CD4-positive, alpha-beta T cell treated with Interleukin-4 for 4 hours (primary cell): ENCODE data around the gene DIP2B.
A peak's percentile ranks its signal among the peaks of the same experiment; 100 is the strongest.

Source experiments
- DNase-seq: peaks from one replicate; pipeline ENCODE4 v3.0.0-alpha.2; 2020

DIP2B gene

DNA sequence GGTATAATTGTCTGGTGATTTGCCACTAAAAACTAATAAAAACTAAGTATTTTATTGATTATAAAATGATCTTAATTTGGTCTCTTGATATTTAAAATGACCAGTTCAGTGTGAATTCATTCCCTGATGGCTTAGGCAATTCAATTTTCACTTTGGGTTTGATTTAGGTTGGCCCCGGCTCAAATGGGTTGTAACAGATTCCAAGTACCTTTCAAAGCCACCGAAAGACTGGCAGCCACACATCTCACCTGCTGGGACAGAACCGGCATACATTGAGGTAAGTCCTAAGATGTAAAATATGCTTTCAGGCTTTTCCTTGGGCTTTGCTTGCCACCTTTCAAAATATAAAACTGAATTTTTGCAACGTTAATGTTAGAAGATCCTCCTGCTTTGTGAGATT is 181.6 kb downstream of the DIP2B start:
- DNase-seq: no peak

DNA sequence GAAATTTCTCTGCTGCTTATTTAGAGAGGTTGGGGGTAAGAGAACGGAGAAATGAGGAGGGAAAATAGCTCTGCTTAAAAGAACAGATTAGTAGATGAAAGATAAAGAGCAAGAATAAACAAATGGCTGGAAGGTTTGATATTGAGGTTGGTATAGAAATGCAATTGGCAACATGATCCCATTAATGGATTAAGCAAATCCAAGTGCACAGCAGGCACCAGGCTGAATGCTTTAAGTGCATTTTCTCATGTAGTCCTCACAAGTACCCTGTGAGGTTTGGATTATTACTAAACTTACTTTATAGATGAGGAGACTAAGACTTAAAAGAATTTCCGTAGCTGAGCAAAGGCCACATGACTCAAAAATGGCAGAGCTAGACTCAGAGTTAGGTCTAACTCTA is 182.2 kb downstream of the DIP2B start:
- DNase-seq: no peak

DNA sequence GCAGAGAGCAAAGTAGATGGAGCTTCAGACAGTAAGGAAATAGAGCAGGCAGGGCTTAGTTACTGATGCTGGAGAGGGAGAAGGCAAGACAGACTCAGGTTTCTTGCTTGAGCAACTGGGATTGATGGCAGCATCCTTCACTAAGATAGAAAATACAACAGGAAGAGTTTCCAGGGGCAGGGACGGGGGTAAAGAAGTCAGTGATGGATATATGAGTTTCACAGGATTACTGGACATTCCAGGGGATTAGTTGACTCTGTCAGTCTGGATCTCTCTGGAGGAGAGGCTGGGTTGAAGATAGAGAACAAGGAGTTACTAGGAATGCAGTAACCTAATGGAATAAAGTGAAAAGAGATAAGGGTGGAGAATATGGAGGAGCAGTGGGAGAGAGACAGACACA is 184.7 kb downstream of the DIP2B start:
- no peak for DNase-seq

DNA sequence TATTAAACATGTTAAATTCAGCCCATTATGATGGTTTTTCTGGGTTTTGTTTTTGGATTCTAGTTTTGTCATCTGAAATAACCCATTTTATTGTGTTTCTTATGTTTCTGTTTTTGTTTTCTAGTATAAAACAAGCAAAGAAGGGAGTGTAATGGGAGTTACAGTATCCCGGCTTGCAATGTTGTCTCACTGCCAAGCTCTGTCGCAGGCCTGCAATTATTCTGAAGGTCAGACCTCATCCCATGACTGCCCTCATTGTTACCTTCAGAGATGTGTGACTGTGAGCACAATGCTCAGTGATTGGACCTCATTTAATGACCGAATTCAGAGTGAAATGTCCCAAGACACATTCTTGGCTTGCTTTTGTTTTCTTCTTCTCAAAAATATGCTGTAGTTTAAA is 186.1 kb downstream of the DIP2B start:
- no peak for DNase-seq

DNA sequence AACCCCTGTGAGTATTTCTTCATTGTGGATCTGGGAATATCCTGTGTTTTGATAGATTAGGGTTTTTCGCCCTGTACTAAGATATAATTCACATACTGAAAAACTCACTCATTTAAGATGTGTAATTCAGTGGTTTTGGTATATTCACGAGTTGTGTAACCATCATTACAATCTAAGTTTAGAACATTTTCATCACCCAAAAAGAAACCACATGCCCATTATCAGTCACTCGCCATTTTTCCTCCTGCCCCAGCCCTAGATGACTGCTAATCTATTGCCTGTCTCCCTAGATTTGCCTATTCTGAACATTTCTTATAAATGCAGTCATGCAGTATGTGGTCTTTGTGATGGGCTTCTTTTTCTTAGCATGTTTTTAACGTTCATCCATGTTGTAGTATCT is 191.2 kb downstream of the DIP2B start:
- no peak for DNase-seq

DNA sequence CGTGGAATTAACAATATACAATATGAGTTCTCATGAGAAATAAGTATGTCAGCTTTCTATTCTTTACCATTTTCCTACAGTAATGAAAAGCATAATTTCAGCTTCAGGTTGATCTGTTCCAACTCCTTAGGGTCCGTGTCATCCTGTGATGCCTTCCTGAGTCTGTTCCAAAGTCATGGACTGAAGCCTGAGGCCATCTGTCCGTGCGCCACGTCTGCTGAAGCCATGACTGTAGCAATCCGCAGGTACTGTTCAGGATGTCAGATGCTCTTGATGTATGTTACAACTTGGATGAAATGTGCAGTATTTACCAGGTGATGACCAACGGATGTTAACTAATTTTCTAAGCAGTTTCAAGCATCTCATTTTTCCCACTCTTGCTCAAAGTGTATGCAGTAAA is 192.1 kb downstream of the DIP2B start:
- DNase-seq: no peak

DNA sequence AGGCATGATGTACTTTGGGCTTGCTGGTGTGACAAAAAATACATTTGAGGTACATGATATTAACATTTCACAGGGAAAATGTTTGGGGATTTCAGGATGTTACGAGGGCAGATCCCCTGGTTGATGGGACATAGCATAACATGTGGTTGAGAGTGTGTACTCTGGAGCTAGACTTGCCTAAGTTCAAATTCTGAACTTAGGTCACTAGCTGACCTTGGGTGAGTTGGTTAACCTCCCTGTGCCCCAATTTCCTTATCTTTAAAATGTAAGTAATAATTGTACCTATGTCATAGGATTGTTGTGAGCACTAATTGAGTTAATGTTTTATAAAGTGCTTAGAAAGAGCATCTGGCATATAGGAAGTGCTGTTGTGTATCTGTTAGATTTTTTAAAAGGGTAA is 194.4 kb downstream of the DIP2B start:
- DNase-seq: no peak

DNA sequence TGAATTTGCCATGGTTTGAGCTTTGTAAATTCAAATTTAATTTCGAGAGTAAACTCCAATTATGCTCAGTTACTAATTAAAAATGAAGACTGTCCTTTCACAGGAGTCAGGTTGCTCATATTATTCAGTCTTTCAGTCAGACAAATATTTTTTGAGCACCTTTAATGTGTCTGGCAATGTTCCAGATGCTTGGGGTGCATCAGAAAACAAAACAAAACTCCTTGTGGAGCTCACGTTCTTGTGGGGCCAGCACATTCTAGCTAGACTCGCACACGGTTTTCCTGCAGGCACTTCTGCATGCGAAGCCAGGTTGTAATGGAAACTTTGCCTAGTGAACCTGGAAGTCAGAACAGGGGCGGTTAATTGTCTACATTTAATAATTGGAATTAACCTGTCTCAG is 195.2 kb downstream of the DIP2B start:
- DNase-seq: no peak

DNA sequence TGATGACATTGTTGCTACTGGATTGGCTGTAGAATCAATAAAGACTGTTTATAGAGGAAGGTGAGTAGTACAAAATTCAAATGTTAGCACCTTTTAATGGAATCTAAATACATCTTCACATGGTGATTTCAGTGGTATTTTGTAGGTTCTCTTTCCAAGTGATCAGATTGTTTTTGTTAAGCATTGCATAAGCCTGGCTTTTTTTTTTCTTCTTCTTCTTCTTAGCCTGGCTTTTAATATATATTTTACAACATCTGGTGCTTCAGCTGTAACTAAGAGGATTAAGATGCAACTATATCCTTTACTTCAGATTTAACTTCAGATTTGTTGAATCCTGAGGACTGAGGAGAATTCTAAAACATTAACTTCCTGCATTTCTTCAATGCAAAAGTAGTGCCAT is 201.8 kb downstream of the DIP2B start:
- no peak for DNase-seq

DNA sequence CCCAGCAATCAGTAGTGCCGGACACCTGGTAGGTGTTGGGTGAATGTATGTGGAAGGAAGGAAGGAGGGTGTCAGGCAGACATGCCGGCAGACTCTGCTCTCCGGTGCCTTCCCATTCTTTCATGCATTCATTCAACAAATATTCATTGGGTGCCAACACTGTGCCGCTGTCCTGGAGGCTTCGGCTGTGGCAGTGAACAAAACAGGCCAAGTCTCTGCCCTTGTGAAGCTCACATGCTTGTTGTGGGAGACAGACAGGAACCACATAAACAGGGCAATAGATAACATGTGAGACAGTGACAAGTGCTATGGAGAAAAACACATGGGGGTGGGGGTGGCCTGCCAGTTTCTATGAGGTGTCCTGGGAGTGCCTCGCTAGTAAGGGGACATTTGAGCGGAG is 202.6 kb downstream of the DIP2B start:
- no peak for DNase-seq

DNA sequence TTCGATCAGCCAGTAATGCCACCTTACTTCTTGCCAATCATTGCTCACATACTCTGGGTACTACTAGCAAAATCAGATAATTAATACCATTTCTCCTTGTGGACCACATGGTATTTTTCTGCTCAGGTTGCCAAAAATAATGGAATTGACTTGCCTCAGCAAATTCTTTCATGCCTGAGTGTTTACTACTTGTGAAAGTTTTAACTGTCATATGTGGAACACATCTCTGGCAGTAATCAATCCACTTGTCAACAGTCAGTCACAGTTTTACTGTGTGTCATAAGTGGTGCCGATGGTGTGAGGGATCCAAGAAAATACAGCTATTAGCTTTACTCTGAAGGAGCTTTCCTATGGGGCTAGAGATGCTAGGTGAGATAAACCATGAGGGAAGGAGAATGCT is 203.8 kb downstream of the DIP2B start:
- DNase-seq: no peak

DNA sequence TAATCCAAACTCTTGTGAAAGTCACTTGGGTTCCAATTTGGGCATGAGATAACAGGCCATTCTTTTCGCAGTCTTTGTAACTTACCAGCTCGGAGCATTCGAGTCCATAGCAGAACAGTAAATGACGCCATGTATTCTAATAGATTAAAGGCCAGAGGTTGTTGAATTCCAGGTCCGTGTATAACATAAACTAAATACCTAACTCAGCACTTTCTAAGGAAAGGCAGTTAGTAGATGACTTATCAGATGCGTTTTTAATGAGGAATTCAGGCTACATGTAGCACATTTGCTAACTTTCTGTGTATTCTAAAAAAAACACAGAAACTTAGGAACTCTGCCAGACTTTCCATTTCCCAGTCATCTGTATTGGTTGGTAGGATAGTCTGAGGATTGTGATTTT is 206.3 kb downstream of the DIP2B start:
- DNase-seq: no peak

DNA sequence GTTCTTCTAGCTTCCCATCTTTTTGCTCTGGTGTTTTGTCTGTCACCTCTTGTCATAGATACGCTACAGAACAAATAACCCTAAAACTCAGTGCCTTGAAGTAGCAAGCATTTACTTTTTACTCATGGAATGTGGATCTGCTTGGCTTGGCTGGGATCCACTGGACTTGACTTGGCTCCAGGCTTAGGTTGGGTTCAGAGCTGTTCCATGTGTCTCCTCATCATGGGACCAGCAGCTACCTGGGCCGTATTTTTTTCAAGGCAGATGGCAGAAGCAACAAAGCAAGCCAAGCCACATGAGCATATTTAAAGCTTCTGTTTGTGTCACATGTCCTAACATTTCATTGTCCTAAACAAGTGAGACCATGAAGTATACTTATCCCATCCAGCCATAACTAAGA is 210.4 kb downstream of the DIP2B start:
- DNase-seq: no peak

DNA sequence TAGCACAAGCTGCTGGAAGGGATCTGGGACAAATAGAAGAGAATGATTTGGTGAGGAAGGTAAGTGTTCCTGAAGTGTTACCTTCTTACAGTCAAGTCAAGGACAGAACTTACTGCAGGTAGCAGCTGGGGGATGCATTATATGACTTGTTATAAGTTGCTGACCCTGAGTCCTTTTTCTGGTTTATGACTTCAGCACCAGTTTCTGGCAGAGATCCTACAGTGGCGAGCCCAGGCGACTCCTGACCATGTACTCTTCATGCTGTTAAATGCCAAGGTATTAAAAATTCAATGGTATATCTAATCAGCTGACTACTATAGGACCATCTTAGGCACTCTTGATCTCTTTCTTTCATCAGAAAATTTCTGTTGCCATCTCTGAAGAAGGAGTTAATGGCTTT is 214.0 kb downstream of the DIP2B start:
- no peak for DNase-seq

DNA sequence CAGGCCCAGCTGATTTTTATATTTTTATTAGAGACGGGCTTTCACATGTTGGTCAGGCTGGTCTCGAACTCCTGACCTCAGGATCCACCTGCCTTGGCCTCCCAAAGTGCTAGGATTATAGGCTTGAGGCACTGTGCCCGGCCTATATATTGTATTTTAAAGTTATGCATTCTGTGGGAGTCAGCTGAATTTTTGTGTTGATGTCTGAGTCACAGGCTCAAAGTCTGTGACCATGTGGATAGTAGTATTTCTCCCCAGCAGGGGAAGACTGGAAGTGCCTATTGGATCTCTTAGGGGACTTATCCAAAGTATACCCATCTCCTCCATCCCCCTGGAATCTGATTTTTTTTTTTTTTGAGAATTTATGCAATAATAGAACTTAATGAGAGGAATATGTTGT is 215.3 kb downstream of the DIP2B start:
- DNase-seq: no peak

DNA sequence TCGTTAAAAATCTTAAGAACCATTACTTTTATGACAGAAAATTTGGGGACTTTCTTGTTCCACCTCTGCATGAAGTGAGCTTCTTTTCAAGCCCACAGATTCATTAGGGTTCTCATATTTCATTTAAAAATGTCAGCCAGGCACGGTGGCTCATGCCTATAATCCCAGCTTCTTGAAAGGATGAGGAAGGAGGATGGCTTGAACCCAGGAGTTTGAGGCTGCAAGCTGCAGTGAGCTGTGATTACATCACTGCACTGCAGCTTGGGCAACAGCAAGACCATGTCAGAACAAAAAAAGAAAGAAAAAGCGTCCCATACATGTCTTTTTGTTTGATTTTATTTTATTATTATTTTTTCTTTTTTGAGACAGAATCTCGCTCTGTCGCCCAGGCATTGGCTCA is 215.7 kb downstream of the DIP2B start:
- DNase-seq: no peak

DNA sequence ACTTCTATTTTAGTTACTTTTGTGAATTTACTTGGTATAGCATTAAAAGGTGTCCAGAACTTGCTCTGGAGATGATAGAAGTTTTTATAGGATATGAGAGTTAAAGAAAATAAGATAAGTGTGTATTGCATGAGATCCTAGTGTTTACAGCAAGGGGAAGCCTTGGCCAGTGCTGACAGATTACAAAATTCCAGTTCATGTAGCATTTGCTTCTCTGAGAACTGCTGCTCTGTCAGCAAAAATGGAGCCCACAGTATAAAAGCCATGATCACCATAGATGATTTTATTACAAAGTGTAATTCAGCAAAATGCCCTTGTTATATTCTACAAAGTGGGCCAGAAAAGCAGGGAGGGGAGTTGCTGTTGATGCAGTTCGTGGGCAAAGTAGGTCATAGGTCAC is 219.1 kb downstream of the DIP2B start:
- DNase-seq: no peak

DNA sequence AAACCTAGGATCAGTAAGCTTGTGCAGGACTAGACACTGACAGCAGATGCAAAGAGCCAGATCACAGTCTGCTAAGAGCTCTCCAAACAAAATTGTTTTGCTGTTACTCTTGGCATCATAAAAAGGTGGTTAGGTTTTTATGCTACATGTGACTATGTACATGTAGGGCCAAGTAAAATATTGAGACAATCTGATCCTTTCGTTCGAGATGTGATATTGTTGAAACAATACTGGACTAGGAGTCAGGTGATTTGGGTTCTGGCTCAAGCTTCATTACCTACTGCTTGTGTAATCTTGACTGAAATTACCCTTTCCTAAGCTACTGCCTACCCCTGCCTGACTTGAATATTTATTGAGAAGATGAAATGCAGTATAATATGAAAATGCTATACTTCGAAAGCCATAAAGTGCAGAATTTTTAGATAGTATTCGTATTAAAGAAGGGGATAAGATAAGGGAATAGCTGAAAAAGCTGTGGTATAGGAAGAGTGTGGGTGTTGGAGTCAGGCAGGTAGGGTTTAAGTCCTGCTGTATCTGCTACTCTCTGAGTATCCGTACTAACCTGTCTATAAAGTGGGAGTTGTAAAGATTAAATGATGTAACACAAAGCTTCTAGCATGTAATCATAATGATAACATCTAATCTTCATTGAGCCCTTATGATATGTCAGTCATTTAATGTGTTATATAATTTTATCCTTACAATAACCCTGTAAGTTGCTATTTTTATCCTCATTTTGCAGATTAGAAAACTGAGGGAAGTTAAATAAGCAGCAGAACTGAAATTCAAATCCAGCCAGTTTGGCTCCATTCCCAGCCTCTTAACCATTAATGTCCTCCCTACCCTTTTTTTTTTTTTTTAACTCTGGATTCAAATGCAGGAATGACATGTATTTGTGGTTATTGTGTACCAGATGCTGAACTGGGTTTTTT is 220.5 kb downstream of the DIP2B start:
- DNase-seq: no peak

DNA sequence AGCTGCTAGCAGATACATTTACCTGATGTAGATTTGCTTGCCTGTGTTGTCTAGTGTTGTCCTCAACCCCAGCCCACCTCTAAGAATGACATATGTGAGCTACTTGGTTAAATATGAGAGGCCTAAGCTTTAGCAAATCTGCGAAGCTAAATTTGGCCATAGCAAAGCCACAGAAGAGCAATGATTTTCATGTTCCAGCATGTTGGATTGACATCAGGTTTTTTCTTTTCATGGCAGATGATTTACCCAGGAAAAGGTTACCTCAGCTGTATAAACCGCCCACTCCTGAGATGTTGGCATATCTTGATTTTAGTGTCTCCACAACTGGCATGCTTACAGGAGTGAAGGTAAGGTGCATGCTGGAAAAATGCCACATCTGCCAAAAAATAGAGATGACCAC is 222.7 kb downstream of the DIP2B start:
- no peak for DNase-seq

DNA sequence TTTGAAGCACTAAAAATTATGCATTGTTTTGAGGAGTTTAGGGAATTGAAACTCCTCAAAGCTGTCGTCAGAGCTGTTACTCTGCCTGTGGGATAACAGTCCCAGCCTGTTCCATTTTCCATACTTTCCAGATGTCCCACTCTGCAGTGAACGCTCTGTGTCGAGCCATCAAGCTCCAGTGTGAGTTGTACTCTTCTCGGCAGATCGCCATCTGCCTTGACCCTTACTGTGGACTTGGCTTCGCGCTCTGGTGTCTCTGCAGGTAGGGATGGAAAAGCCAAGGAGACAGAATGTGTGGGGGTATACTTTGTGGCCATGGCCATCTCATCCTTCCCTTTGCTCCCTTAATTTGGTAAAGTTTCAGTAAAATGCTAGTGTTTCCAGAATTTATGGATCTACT is 223.6 kb downstream of the DIP2B start:
- no peak for DNase-seq

DNA sequence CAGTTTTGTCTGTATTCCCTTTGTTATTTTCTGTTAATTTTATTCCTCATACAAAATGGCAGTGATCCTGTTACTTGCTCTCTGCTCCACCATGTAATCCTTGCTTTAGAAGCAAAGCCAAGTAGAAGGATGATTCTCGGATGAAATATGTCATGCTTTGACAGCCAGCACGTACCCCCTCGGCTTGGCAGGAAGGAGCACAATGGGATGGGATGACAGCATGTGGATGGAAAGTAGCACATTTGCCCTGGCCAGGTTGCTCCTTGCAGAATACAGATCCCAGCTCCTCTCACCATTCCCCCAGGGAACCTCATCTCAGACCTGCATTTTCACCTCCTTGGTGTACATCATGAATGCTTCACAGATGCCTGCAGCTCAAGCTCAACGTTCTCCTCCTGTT is 224.1 kb downstream of the DIP2B start:
- no peak for DNase-seq

DNA sequence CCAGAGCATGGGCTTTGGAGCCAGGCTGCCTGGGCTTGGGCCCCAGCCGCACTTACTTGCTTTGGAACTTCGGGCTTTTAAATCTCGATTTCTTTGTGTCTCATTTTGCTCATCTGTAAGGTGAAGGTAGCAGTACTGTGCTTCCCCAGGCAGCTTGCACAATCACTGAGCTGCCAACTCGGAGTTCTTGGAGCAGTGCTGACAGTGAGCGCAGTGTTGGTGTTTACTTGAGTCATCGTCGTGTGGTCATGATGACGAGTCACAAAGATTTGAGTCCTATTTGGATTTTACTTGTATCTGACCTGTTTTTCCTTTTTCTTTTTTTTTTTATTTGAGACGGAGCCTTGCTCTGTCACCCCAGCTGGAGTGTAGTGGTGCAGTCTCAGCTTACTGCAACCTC is 227.8 kb downstream of the DIP2B start:
- DNase-seq: no peak

DNA sequence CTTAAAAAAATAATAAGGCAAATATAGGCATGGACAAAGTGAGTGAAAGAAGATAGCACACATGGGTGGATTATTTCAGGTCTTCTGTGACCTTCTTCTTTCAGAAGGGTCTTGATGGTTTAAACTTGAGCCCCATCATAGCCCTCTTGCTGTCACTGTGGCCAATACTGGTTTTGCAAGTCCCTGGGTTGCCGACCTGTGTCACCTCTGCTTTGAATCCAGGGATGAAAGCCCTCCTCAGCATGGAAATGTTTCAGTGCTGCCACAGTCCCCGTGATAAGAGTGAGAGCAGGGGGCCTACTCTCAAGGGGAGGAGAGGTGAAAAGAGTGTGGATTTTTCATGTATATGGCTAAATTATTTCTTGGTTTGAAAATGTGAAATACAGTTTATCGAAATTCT is 228.9 kb downstream of the DIP2B start:
- no peak for DNase-seq

DNA sequence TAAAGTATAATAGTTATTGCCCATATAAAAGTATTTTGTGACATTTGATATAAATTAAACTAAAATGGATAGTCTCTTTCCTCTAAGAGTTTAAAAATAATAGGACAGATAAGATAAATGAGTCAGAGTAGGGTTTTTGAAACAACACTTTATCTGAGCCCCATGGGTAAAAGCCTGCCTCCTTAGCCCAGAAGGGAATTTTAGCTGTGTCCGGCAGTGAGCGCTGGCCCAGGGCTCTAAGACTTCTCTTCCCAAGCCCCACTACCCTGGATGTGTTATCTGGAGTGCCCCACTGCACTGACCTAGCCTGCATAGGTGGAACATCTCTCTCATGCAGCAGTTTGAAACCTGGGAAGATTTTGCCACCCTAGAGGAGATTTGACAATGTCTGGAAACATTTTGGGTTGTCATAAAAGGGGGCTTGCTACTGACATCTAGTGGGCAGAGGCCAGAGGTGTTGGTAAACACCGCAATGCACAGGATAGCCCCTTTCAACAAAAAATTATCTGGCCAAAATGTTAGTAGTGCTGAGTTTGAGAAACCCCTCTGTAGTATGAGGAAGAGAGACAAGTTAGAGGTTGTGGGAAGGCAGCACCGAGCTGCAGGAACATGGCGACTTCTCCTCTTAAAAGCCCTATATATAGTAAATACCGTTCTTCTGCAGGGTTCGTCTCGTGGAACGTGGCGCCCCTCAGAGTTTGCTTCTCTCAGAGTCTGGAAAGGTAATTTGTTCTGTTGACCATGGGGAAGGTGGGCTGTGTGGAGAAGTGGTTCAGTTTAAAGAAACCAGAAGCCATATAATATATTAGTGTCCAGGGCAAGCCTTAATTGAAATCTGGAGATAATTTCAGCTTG is 229.9 kb downstream of the DIP2B start:
- DNase-seq: peak; percentile 10
